GM19438 (cell line): ENCODE data around the gene GALNT8.
"Not testable (repeated sequence)": the region's sequence is repeated elsewhere in the genome, so short reads cannot be mapped to it uniquely, and the experiment has no call there.

ENCODE experiments used
- ATAC-seq: cut with Tn5 transposase; IDR thresholded peaks from one replicate; pipeline ENCODE4 v1.9.1; 2021; ENCODE audit warnings: low read depth; ENCODE audit not compliant: unreplicated experiment

GALNT8 gene

DNA sequence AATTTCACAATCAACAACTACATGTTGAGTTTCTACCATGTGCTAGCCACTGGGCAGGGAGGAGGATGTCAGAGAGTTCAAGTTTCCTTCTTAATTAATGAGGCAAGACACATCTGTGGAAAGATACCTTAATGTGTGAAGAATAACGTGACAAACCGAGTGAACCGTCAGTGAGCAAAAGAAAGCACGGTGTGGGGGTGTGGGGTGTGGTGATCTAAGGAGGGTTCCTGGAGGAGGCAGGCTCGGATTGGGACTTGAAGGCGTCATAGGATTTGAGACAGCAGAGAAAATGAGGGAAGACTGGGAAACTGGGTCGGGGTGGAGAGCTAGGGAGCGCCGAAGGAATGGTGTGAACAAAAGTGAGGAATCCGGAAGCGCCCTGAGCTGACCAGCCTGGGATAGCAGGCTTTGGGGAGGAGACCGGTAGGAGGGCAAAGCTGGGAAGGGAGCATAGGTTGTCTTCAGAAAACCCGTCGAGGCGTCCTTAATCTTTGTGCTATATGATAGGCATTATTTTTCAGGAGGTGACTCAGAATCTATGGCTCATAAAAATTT, 22.3 kb downstream of the GALNT8 start:
- no peak for ATAC-seq

- ATAC-seq, result no peak
These were observed 22.8 kb downstream of the GALNT8 start for GRCh38 chr12:4743046-4743445.

GRCh38 chr12:4744709-4745108, 24.5 kb downstream of the GALNT8 start:
- ATAC-seq, result no peak

- no peak for ATAC-seq
These were observed 25.0 kb downstream of the GALNT8 start for GRCh38 chr12:4745249-4745648.

- ATAC-seq, result not testable (repeated sequence)
These were observed 31.5 kb downstream of the GALNT8 start for GRCh38 chr12:4751654-4752053.

DNA sequence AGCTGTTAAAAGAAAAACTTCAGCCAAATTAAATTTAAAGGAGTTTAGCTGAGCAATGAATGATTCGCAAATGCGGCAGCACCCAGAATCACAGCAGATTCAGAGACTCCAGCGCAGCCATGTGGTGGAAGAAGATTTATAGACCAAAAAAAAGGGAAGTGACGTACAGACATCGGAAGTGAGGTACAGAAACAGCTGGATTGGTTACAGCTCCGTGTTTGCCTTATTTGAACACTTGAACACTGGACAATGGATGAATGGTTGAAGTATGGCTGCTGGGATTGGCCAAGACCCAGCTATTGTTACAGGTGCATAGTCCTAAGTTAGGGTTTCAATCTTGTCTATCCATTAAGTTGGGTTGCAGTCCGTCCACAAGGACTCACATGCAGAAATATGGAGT, 42.6 kb downstream of the GALNT8 start:
- ATAC-seq, result no peak

- no peak for ATAC-seq
These were observed 43.3 kb downstream of the GALNT8 start for GRCh38 chr12:4763549-4763948.

GRCh38 chr12:4766445-4766844, 46.2 kb downstream of the GALNT8 start:
- no peak for ATAC-seq

GRCh38 chr12:4767186-4767585, 47.0 kb downstream of the GALNT8 start:
- ATAC-seq, result no peak

DNA sequence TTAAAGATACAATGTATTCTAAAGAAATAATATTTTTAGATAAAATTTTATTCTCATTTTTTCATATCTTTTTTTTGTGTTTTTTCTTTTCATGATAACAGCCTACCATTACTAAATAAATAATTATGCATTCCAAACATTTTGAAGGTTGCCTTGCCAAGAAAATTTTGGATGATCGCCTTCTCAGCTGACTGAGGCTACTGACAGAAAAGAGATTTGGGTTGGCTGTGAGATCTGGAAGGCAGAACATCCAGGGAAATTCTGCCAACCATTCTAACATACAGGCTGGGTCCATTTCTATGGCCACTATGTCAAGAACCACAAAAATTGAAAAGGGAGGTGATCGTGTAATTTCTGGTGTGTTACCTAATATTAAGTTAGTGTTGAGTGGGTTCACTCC, 48.1 kb downstream of the GALNT8 start:
- no peak for ATAC-seq

DNA sequence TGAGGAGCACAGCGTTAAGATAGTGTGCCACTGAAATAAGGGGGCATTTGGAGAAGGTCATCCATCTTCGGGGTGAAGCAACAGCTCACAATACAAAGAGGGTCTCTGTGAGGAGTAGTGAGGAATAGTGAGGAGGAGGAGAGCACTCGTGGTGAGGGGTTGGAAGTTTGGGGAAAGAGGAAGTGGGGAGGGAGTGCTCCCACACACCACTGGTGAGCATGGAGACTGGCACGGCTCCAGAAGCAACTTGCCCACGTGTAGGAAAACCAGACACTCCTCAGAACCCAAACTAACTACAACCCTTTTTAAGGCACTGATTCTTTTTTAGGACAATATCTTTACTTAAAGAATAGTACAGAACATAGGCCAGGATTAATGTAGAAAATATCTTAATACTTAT, 48.9 kb downstream of the GALNT8 start:
- no peak for ATAC-seq

GRCh38 chr12:4771172-4771959, 51.2 kb downstream of the GALNT8 start:
- ATAC-seq, result no peak

DNA sequence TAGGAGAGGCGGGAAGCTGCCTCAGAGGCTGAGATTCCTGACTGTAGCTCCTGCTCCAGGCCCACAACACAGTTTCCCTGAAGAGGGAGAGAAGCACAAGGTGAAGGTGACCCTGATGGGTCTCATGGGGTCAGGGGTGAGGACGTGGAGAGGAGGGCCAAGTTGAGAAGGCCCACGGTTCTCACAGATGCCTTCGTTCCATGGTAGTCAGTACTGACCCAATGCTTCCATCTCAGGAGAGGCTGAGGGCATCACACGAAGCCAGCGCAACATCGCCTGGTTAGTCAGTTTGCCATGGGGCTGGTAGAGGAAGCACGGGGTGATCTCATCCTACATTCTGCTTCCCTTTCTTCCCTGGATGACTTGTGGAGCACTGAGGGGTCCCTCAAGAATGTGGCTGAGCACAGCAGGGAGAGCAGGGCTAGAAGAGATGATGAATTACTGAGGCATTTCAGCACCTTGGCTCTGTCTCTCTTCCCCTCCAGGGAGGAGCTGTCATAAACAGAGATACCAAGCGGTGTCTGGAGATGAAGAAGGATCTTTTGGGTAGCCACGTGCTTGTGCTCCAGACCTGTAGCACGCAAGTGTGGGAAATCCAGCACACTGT, 51.9 kb downstream of the GALNT8 start:
- ATAC-seq, result no peak

DNA sequence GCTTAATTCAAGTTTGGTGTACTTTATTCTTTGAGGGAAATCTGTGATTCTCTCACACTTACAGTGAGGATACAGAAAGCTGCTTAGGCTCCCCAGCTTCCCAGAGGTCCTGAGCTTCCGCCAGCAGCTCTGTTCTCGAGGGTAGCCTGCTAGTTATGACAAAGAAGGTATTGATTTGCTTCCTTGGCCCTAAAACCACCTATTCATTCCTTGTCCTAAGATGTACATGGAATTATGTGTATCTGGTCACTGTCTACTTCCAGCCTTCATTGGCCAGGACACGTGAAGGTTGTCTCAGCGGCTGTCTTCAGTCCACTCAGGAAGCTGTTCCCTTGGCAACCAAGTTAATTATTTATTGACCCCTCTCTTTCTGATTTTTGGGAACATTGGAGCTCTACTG, 55.7 kb downstream of the GALNT8 start:
- ATAC-seq, result no peak

GRCh38 chr12:4779749-4780148, 59.5 kb downstream of the GALNT8 start:
- no peak for ATAC-seq

GRCh38 chr12:4780641-4781611, 60.7 kb downstream of the GALNT8 start:
- no peak for ATAC-seq

GRCh38 chr12:4784404-4785054, 64.3 kb downstream of the GALNT8 start:
- no peak for ATAC-seq

- ATAC-seq, result no peak
These were observed 66.6 kb downstream of the GALNT8 start for GRCh38 chr12:4786795-4787194.

DNA sequence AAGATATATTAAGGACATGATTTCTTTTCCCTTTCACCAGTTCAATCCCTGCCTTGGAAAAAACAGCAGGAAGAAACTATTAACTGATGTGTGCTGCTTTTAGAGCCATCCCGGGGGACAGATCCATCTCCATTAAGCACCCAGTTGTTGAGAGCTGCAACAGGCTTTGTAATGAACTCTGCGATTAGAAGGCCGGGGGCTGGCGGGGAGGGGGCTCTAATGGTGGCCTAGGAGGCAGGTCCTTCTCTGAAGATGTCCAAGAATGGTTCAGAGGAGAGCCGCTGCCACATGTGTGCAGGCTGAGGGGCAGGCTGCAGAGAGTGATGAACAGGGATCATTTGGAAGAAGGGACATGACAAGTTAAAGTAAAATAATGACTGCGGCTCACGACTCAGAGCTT, 67.8 kb downstream of the GALNT8 start:
- no peak for ATAC-seq

GRCh38 chr12:4789776-4790175, 69.6 kb downstream of the GALNT8 start:
- no peak for ATAC-seq
